Measurements from ENCODE around the gene ZDBF2. TPM values are rescaled to one million over a fixed set of nuclear protein-coding genes. Genes with fewer than 3 reads are reported as not detected.
A peak's percentile ranks its signal among the peaks of the same experiment; 100 is the strongest.

The ZDBF2 gene
- total and polyA plus RNA-seq, 9 of the 15 experiments (the other 6 are each of a cell fraction or from before 2014, with no cell fraction given), result 0.01 to 0.04 (median 0.03) TPM; not detected in 3

DNA sequence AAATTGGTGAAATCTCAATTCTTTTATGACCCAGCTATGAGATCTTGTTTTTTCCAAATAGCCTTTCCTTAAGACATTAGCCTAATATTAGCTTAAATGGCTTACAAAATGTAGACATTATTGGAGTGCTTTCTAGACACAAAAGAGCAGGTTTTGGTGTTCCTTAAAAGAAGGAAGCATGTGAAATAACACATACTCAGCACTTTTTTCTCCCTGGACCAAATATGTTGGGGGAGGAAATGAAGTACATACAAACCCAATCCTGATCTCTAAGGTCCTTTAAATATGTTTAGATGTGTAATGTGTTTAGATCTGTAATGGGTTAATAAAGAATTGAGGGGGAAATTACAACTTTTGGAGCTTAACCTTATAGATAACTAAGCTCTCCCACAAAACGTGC is 3.4 kb upstream of the ZDBF2 start:
- Histone ChIP-seq H4K20me1 (replicated peaks; ENCODE audit: control insufficient read depth, insufficient read depth, low read length) (no peaks in the 10 kb centered on the region), H2AFZ (ENCODE audit: low read depth, low read length) (no peak overlapping the region), H3K9me1 (ENCODE audit: control insufficient read depth, insufficient read depth, low read length) (no peaks in the 10 kb centered on the region), H3K4me3 (no peak overlapping the region), H3K9ac (ENCODE audit: insufficient read depth in 1 of 2, low read depth in 2 of 2, low read length in 2 of 2) (no peak overlapping the region), H3K4me2 (ENCODE audit: insufficient read depth, low read length) (no peak overlapping the region), H3K27ac (ENCODE audit: extremely low read depth, low read depth, low read length) (no peak overlapping the region), H3K4me1 (replicated peaks in 1 of 2; ENCODE audit: control insufficient read depth in 2 of 2, insufficient read depth in 2 of 2, low read length in 2 of 2) (peaks cover 0 to 12% of the 10 kb centered on the region in 2 experiments; a peak in 2 of 5 replicates), H3K9me3 (replicated peaks; ENCODE audit: control insufficient read depth, insufficient read depth, low read depth, low read length) (no peaks in the 10 kb centered on the region), H3K79me2 (ENCODE audit: control insufficient read depth, insufficient read depth, low read length) (no peaks in the 10 kb centered on the region), H3K36me3 (ENCODE audit: control insufficient read depth, insufficient read depth, low read length) (no peaks in the 10 kb centered on the region), H3K27me3 (ENCODE audit: control insufficient read depth in 2 of 2, insufficient read depth in 2 of 2, low read length in 2 of 2) (peaks cover 11 to 15% of the 10 kb centered on the region in 2 experiments; a peak in 4 of 5 replicates)
- WGBS (ENCODE audit: insufficient coverage, low coverage, missing lambda C conversion rate), result 0% methylated on average over 1 of the region's 1 CpG
- no peak for ATAC-seq
- BruUV-seq (replicated peaks), result no TSS peak
- intact Hi-C loops (cut with micrococcal nuclease) (no loop called here), in situ Hi-C loops (cut with MboI) (no loop called here)
- no peak for FAIRE-seq
- ChIA-PET CTCF (ENCODE audit: low intra/inter-chr PET ratio) (no interaction called here), POLR2A (no interaction called here)
- DNase-seq (ENCODE audit: extremely low read depth in 1 of 4, low spot score in 3 of 4), result no peak
- TF ChIP-seq CBFB (CRISPR knock-in tag; IDR thresholded peaks at IDR 0.05) (no peak), PCBP1 (IDR thresholded peaks at IDR 0.05; ENCODE audit: low read depth, low read length, poor library complexity, severe bottlenecking) (no peak), TOE1 (IDR thresholded peaks at IDR 0.05; ENCODE audit: borderline replicate concordance) (no peak), TOE1 (CRISPR knock-in tag; IDR thresholded peaks at IDR 0.05; ENCODE audit: borderline replicate concordance, low read depth) (no peak), U2AF1 (optimal IDR thresholded peaks at IDR 0.05; ENCODE audit: low read depth, low read length) (no peak), MTA2 (IDR thresholded peaks at IDR 0.05; ENCODE audit: low read depth) (no peak), ZNF699 (CRISPR knock-in tag; IDR thresholded peaks at IDR 0.05; ENCODE audit: insufficient replicate concordance) (no peak), NEUROD1 (IDR thresholded peaks at IDR 0.05; ENCODE audit: borderline replicate concordance, low read depth, low read length, partially characterized antibody) (no peak), TEAD1 (CRISPR knock-in tag; IDR thresholded peaks at IDR 0.05) (no peak), MAFK (IDR thresholded peaks at IDR 0.05; ENCODE audit: low read length) (peak; percentile 84), EGR1 (conservative IDR thresholded peaks at IDR 0.05) (no peak), ZNF24 (IDR thresholded peaks at IDR 0.05) (no peak), TAL1 (IDR thresholded peaks at IDR 0.05) (no peak)
- TF ChIP-seq, protein P1, sequence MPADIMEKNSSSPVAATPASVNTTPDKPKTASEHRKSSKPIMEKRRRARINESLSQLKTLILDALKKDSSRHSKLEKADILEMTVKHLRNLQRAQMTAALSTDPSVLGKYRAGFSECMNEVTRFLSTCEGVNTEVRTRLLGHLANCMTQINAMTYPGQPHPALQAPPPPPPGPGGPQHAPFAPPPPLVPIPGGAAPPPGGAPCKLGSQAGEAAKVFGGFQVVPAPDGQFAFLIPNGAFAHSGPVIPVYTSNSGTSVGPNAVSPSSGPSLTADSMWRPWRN (IDR thresholded peaks at IDR 0.05; ENCODE audit: low read depth), result no peak
- TF ChIP-seq, protein P2, sequence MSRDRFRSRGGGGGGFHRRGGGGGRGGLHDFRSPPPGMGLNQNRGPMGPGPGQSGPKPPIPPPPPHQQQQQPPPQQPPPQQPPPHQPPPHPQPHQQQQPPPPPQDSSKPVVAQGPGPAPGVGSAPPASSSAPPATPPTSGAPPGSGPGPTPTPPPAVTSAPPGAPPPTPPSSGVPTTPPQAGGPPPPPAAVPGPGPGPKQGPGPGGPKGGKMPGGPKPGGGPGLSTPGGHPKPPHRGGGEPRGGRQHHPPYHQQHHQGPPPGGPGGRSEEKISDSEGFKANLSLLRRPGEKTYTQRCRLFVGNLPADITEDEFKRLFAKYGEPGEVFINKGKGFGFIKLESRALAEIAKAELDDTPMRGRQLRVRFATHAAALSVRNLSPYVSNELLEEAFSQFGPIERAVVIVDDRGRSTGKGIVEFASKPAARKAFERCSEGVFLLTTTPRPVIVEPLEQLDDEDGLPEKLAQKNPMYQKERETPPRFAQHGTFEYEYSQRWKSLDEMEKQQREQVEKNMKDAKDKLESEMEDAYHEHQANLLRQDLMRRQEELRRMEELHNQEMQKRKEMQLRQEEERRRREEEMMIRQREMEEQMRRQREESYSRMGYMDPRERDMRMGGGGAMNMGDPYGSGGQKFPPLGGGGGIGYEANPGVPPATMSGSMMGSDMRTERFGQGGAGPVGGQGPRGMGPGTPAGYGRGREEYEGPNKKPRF (IDR thresholded peaks at IDR 0.05; ENCODE audit: low read depth, low read length), result no peak
- TF ChIP-seq, protein P3, sequence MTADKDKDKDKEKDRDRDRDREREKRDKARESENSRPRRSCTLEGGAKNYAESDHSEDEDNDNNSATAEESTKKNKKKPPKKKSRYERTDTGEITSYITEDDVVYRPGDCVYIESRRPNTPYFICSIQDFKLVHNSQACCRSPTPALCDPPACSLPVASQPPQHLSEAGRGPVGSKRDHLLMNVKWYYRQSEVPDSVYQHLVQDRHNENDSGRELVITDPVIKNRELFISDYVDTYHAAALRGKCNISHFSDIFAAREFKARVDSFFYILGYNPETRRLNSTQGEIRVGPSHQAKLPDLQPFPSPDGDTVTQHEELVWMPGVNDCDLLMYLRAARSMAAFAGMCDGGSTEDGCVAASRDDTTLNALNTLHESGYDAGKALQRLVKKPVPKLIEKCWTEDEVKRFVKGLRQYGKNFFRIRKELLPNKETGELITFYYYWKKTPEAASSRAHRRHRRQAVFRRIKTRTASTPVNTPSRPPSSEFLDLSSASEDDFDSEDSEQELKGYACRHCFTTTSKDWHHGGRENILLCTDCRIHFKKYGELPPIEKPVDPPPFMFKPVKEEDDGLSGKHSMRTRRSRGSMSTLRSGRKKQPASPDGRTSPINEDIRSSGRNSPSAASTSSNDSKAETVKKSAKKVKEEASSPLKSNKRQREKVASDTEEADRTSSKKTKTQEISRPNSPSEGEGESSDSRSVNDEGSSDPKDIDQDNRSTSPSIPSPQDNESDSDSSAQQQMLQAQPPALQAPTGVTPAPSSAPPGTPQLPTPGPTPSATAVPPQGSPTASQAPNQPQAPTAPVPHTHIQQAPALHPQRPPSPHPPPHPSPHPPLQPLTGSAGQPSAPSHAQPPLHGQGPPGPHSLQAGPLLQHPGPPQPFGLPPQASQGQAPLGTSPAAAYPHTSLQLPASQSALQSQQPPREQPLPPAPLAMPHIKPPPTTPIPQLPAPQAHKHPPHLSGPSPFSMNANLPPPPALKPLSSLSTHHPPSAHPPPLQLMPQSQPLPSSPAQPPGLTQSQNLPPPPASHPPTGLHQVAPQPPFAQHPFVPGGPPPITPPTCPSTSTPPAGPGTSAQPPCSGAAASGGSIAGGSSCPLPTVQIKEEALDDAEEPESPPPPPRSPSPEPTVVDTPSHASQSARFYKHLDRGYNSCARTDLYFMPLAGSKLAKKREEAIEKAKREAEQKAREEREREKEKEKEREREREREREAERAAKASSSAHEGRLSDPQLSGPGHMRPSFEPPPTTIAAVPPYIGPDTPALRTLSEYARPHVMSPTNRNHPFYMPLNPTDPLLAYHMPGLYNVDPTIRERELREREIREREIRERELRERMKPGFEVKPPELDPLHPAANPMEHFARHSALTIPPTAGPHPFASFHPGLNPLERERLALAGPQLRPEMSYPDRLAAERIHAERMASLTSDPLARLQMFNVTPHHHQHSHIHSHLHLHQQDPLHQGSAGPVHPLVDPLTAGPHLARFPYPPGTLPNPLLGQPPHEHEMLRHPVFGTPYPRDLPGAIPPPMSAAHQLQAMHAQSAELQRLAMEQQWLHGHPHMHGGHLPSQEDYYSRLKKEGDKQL (CRISPR knock-in tag; IDR thresholded peaks at IDR 0.05; ENCODE audit: borderline replicate concordance), result no peak

All from K562 (cell line).